ENCODE measurements around the gene ZSCAN29.

DNA sequence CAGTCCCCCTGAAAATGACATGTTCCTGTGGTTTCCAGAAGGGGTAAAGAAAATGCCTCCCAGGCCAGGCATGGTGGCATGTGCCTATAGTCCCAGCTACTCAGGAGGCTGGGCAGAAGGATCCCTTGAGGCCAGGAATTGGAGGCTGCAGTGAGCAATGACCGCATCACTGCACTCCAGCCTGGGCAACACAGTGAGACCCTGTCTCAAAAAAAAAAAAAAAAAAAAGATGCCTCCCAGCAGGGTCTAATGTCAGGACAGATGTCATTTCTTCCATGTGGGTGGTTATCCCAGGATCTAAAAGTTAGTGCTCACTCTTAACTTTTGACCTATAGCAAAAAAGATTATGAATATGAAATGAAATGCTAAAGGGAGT is 53.9 kb downstream of the ZSCAN29 start:
- TF ChIP-seq, protein P1, sequence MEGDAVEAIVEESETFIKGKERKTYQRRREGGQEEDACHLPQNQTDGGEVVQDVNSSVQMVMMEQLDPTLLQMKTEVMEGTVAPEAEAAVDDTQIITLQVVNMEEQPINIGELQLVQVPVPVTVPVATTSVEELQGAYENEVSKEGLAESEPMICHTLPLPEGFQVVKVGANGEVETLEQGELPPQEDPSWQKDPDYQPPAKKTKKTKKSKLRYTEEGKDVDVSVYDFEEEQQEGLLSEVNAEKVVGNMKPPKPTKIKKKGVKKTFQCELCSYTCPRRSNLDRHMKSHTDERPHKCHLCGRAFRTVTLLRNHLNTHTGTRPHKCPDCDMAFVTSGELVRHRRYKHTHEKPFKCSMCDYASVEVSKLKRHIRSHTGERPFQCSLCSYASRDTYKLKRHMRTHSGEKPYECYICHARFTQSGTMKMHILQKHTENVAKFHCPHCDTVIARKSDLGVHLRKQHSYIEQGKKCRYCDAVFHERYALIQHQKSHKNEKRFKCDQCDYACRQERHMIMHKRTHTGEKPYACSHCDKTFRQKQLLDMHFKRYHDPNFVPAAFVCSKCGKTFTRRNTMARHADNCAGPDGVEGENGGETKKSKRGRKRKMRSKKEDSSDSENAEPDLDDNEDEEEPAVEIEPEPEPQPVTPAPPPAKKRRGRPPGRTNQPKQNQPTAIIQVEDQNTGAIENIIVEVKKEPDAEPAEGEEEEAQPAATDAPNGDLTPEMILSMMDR (IDR thresholded peaks at IDR 0.05): no peak
- no peak for TF ChIP-seq EP300 (IDR thresholded peaks at IDR 0.05)
